GM12873 (cell line): ENCODE results near the gene AJUBA.

Experiments
- TF ChIP-seq, protein P1 (sequence below): IDR thresholded peaks from 2 replicates; pipeline ENCODE4 v1.5.1; 2012; ENCODE audit warnings: low read depth, mild to moderate bottlenecking, moderate library complexity, low read length, control low read depth; ENCODE audit not compliant: insufficient read depth; ENCODE audit errors: missing control alignments

AJUBA gene

DNA sequence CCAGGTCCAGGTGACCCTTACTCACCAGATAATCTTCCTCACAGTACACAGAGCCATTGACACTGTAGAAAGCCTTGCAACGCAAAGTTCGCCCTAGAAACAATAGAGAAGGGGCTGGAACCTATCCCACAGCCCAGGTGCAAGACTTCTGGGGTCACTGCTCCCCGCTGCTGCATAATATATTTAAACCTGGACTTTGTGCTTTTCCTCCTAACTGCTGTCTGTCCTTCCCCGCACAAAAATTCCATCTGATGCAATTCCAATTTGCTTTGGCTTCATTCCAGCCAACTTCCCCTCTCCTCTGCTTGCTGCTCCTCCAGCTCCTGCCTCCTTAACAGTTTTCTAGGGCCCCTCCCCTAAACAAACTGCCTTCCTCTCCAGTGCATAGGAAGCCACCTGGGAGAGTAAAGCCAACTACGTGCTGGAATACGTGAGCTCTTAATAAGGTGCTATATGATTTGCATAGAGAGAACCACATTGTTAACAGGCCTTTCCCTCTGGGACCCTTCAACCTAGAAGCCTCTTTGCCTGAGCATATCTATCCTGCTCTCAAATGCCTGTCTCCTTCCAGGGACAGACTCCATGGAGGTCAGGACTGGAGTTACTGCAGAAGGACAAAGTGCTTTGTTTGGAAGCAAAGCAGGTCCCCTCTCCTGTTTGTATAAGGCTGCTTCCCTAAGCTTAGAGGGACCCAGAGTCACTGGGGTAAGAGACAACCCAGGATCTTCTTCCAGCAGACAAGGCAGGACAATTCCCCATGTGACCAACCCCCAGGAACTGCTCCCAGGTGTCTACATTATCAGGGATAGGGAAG, 5.5 kb downstream of the AJUBA start:
- TF ChIP-seq, protein P1, sequence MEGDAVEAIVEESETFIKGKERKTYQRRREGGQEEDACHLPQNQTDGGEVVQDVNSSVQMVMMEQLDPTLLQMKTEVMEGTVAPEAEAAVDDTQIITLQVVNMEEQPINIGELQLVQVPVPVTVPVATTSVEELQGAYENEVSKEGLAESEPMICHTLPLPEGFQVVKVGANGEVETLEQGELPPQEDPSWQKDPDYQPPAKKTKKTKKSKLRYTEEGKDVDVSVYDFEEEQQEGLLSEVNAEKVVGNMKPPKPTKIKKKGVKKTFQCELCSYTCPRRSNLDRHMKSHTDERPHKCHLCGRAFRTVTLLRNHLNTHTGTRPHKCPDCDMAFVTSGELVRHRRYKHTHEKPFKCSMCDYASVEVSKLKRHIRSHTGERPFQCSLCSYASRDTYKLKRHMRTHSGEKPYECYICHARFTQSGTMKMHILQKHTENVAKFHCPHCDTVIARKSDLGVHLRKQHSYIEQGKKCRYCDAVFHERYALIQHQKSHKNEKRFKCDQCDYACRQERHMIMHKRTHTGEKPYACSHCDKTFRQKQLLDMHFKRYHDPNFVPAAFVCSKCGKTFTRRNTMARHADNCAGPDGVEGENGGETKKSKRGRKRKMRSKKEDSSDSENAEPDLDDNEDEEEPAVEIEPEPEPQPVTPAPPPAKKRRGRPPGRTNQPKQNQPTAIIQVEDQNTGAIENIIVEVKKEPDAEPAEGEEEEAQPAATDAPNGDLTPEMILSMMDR: no peak

DNA sequence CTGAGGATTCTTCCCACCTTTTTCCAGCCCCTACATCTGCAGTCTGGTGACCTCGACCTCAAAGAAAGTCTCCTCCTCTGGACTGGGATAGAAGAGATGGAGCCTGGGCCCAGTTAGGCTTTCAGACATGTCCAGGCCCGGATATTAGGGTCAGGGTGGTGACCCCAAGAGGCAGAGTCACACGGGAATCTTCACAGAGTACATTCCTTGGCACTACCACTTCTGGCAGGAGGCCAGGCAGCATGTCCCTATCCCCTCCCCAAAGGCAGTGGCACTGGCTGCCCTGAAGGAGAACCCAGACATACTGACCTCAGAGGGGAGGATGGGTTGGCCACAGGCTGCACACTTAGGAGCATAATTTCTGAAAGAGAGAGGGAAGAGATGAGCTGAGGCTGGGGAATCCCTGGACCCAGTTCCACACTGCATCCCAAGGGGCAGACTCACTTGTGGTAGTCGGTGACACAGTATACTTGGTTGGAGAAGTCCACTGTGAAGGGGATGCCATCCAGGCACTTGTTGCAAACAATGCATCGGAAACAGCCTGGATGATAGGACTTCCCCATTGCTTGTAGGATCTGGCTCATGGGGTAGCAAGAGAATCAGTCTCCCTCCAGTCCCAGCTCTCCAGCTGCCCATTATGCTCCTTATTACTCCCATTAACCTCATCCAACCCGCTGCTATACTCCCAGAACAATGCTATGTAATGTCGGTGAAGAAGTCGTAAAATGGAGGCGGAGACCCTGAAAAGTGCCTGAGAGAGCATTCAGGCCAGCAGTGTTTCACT, 7.6 kb downstream of the AJUBA start:
- TF ChIP-seq, protein P1: no peak

DNA sequence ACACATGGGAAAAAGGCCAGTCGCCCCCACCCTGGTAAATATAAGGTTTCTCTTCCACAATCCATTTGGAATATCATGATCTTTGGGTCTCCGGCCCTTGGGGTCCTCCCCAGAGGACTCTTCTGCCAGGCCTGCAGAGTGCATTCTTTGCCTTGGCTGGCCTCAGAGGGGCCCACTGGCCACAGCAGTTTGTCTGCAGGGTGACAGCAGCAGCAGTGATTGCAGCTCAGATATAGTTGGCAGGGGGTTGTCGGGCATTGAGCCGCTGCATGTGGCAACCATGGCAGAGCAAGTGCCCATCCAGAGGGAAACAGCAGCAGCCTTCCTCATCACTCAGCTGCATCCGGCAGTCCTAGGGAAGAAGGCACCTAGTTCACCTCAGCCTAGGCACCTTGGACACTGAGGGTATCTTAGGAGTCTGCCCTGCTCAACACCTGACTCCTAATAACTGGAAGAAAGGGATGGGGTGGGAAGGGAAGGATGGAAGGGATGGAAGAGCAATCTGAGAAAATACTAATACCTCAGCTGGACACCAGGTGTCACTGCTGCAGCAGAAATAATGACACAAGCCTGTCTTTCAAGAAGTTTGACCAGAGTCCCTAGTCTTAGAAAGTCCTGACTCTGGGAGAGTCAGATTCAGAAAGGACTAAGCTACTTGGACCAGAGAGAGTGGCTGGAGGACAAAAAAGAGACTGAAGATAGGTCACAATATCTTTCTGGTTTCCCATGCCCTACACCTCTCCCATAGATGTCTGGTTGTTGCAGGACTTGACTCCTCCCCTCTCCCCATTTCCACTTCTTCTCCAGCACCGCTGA, 8.9 kb downstream of the AJUBA start:
- TF ChIP-seq, protein P1: peak; percentile 77

DNA sequence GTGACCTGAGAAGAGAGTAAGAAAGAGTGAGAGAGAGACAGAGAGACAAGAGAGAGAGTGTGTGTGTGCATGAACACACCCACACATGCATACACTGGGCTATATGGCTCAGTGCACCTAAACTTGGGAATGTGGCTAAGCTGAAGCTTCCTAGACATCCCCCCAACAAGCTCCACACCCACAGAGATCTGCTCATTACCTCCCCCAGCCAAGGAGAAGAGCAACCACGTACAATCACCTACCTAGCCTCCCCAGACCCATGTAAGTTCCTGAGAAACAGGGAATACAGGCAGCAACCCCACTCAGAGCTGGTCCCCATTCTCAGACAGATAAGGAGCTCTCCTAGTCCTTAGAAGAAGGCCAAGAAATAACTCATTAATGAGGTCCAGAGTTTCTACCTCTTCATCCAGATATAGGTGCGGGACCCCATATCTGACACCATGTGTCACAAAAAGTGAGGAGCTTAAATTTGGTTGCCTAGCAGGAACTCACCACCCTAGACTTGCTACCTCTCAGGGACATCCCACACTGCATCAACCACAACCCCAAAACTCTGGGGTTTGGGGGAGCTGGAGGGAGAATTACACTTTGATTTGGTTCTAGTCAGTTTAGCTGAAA, 9.9 kb downstream of the AJUBA start:
- TF ChIP-seq, protein P1: no peak

DNA sequence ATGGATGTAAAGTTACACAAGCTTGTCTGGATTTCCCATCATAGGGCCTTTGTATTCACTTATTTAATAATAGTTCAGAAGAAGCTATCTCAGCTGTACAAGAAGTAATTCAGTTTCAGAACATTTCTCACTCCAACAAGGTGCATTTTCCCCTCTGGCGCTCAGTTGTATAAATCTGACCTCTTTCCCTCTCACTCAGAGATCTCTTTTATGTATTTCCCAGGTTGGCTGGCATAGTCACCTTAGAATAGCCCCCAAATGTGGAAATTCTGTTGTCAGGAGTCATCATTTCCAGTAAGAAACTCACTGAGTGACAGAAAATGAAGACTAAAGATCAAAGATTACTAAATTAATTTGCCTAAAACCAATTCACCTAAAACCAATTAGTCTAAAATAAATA, 11.2 kb downstream of the AJUBA start:
- TF ChIP-seq, protein P1: no peak

DNA sequence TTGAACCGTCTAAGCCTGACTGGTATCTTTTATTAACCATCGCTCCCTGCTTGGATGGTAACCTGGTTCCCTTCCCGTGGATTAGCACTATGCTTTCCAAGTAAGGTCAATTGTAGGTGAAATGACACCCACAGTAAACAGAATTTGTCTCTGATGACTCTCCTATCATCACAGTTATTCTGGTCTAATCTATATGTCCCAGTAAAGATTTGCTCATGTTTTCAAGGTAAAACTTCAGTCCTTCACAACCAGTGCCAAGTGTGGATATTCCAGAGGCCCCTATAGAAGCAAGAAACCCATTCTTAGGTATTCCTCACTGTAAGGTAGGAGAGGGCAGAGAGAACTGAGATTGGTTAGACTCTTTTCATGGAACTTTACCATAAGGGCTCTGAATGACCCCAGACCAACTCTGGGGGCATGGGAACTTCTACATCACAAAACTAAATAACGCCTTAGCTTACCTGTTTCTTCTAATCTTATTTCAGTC, 15.5 kb downstream of the AJUBA start:
- TF ChIP-seq, protein P1: no peak
